NCI-H1105 treated with DMSO at 0.1 percent for 48 hours (cell line): ENCODE measurements around the gene STEAP1B.

Experiments used
- DNase-seq: peaks from one replicate; lab custom pipeline; 2025; lab: John Stamatoyannopoulos, UW

Gene STEAP1B

GRCh38 chr7:22400936-22401553 lies 98.9 kb downstream of the STEAP1B start:
- no peak for DNase-seq

- no peak for DNase-seq
These were observed 99.7 kb downstream of the STEAP1B start for GRCh38 chr7:22400150-22400814.

DNA sequence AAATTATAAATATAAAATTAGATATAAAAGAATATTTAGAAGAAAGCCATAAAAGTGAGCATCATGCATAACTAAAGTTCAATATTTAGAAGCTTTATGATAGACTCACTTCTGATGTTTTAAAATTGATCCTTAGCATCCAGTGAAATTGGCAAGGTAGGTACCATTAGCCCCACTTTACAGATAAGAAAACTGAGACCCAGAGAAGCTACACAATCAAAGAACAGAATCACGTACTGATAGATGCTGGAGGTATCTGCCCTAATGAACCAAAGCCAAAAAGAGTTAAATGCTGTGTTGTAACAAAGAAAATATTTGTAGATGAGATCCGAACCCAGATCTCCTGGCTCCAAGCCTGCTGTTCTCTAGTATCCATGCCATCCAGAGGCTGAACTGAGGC lies 100.4 kb downstream of the STEAP1B start:
- DNase-seq: no peak

DNA sequence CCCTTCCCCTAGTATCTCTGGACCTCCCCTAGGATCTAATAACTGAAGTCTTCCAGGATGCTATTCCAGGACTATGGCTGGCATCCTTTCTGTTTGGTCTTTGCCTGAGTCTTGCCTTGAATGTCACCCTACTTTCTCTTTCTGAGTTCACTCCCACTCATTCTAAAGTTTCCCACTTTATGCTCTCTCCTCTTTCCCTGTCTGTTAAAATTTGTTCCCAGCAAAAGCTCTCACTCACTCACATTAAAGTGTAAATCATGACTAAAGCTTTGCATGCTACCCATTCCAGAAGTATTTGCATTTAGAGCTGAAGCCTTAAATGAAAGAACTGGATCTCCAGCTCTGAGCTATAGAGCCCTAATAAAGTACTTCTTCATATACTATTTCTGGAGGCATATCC lies 100.9 kb downstream of the STEAP1B start:
- no peak for DNase-seq

DNA sequence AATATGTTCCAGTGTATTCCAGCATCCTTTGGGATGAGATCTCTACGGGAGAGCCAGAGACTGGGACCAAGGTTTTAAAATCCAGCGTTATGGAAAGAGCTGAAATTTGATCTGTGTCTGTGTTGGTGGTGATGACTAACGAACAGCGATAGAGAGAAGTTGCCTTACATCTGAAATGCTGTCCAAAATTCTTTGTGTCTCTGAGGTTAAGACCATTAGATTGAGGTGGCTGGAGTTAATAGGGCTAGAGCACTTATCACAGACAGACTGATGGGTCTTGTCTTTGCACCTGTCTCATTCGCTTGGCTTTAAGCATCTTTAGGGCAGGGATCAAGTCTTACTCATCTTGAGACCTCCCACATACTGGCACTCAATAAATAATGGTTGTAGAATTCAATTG lies 102.0 kb downstream of the STEAP1B start:
- DNase-seq: peak; percentile 15

DNA sequence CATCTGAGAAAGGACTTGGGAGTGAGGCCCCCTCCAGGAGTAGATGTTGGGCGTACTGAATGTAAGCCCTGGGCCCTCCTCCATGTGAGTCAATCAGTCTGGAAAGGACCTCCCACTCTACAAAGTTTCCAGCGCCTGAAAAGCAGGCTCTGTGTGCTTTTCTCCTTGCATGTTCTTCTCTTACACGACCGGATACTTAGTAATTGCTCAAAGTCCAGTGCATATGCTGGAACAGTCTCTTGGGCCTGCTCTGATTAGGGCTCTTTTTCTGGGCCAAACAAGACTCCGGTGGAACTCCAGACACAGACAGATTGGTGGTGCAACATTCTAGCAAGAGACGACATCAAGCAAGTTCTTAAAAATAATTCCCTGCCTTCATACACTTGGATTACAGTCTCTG lies 104.8 kb downstream of the STEAP1B start:
- no peak for DNase-seq

- no peak for DNase-seq
These were observed 105.2 kb downstream of the STEAP1B start for GRCh38 chr7:22394739-22395138.

GRCh38 chr7:22393913-22394729 lies 105.9 kb downstream of the STEAP1B start:
- DNase-seq: no peak

GRCh38 chr7:22390516-22390915 lies 109.5 kb downstream of the STEAP1B start:
- no peak for DNase-seq

DNA sequence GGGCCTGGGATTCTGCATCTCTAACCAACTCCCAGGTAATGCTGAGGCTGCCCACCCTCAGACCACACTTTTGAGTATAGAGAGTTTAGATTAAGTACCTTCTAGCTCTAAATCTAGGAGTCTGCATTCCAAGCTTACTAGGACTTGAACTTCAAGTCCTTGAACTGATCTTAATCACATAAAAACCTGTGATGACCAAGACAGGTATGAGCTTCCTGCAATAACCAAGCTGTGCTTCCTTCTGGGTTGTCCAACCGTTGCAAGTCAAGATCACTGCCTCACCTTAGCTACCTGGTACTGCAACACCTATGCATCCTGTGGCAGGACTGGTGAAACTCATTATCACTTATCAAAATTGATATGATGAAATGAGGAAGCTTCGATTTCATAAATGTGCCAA lies 110.1 kb downstream of the STEAP1B start:
- DNase-seq: no peak

GRCh38 chr7:22387583-22387982 lies 112.4 kb downstream of the STEAP1B start:
- DNase-seq: no peak

DNA sequence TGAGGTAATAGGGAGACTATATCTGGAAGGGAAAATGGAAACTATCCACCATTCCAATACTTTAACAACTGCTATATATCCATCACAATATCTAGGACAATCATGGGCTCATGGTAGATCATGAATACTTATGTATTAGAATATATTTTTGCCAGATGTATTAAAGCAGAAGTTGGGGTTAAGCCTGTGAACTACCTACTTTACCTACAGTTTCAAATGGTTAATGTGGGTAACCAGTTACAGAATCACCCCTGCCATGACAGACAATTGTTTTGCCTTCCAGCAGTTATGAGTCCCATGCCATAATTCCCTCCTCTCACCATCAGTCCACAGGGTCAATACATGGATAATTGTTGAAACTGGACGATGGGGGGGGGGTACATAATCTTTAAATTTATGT lies 113.1 kb downstream of the STEAP1B start:
- no peak for DNase-seq

- DNase-seq: no peak
These were observed 113.7 kb downstream of the STEAP1B start for GRCh38 chr7:22386206-22386858.

DNA sequence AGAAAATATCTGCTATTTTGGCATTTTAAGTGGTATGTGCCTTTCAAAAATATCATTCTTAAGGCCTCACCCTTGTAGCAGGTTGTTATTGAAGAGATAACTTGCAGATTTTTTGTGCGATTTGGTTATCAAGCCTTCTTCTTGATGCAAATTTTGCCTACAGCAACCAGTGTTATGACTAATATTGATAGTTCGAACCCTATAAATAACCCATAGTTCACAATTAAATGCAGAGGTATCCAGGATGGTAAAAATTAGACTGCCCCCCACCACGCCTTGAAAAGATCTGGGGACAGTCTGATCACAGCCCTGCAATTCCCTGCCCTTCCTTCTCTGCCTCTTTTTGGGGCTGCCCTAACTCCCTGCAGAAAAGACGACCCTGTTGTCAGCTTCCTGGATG lies 114.7 kb downstream of the STEAP1B start:
- no peak for DNase-seq

DNA sequence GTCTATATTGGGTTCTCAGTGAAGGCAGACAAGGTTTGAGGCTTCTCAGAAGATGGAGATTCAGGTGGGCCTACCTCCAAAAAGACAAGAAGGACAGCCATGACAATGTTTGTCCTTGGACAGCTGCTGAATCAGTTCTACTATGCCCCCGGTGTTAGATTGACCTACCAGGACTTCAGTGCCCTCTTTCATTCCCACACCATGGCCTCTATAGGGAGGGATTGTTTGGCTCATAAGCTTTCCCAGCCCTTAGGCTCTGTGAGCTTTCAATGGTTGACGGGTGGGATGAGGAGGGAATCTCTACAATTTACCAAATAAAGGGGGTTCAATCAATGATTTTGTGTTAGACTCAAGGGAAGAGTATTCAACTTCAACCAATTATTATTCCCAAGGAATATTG lies 119.7 kb downstream of the STEAP1B start:
- DNase-seq: no peak

DNA sequence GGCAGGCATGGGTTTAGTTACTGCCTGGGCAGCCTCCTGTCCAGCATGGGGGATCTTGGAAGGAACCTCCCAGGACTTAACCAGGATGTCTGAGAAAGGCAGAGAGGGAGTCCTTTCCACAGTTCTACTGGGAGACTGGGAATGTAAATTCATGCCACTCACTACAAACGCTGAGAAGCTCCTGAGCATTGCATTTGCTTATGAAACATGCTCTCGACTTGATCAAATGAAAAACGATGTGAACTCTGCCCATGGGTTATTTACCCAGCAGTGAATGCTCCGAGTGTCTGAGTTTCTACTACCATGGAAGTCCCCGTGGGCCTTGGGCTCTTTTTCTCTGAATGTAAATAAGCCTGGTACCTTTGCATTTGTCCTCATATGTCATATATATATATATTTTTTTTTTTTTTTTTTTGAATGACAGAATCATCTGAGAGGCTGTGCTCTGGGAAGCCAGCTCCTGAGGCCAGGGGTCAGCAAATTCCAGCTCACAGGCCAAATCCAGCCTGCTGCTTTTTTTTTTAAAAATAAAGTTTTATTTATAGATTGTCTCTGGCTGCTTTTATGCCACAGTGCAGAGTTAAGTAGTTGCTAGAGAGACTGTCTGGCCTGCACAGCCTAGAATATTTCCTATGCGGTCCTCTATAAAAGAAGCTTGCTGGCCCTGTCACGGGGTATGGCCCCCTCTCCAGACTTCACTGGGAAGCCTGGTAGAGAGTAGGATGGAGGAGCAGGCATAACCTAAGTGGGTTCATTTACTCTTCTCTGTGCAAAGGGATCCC lies 121.6 kb downstream of the STEAP1B start:
- no peak for DNase-seq

DNA sequence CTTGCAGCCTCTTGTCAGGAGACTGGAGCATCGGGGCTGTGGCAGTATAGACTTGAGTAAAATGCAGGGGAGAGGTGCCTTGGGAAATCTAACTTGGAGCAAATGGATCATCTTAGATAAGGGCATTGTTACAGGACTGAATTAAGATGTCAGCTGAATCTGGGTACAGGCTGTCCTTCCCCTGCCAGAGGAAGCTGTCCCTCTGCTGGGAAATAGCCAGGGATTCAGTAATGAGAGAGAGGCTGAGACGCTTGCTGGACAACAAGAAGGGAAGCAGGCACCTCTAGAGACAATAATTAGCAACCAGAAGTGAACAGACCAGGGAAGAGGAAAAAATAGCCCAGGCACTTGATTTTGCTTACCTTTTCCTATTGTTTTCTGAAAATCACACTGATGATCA lies 122.3 kb downstream of the STEAP1B start:
- DNase-seq: no peak

DNA sequence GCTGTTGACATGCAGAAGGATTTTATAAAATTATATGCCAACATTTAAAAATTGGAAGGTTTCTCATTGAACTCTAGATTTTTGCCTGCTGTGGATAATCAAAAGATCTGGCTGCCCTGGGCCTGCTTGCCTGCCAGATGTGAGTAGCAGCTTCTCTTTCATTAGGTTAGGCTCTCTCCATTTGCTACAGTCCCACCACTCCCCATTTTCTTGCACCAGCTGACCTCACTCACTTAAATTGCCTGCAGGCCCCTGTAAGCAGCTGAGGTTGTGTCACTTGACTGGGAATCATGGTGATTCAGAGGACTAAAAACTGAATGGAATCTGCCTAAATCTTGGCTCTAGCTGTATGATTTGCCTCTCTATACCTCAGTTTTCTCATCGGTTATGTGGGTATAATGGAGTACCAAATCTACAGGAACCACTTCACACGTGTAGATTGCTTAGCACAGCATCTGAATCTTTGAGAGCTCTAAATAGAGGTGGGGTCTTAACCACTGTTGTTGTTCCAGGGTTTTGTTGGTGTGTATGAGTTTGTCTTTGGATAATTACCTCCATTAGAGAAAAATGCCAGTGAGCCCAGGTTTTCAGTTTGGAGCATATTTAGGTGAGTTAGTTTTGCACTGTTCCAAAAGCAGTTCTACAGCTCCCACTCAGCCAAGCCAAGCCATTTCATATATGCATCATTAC lies 124.5 kb downstream of the STEAP1B start:
- no peak for DNase-seq

- DNase-seq: no peak
These were observed 126.1 kb downstream of the STEAP1B start for GRCh38 chr7:22373911-22374310.

DNA sequence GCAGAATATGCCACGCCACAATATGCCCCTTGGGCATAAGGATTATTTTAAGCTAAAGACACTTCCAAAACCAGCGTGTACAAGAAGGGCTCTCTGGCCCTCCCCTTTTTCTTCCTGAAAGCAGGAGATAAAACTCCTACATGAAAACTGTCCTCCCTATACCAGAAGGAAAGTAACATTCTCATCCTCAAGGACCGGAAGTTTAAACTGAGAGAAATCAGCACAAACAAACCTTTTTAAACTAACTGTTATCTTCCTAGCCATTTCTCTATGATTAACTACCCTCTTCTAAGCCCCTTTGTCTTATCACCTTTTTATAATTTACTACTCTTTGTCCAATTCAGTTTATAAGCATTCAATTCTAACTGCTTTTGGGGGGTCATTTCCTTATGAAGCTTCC lies 126.6 kb downstream of the STEAP1B start:
- DNase-seq: no peak

- no peak for DNase-seq
These were observed 127.1 kb downstream of the STEAP1B start for GRCh38 chr7:22372863-22373262.
